NCI-H446 treated with DMSO at 0.1 percent for 48 hours (cell line): ENCODE results near the gene CENPX.

Source experiments
- DNase-seq: peaks from one replicate; lab custom pipeline; 2025; lab: John Stamatoyannopoulos, UW

The CENPX gene

GRCh38 chr17:81980707-81981343, 41.9 kb downstream of the CENPX start:
- no peak for DNase-seq

GRCh38 chr17:81980122-81980521, 42.6 kb downstream of the CENPX start:
- DNase-seq: no peak

GRCh38 chr17:81978524-81979298, 44.0 kb downstream of the CENPX start:
- no peak for DNase-seq

- peak; percentile 76 for DNase-seq
Measured at GRCh38 chr17:81977211-81977808, 45.4 kb downstream of the CENPX start, which contains the start of gene ASPSCR1. ASPSCR1 (plus strand) TSS chr17:81977629; CDS start chr17:81977647, 18 bp downstream.

- DNase-seq: no peak
Measured at GRCh38 chr17:81976332-81977210, 46.1 kb downstream of the CENPX start.

GRCh38 chr17:81973432-81973831, 49.2 kb downstream of the CENPX start:
- no peak for DNase-seq

GRCh38 chr17:81968850-81969812, 53.5 kb downstream of the CENPX start:
- DNase-seq: no peak
